ENCODE data around the gene CEP112. TPM values are rescaled to one million over a fixed set of nuclear protein-coding genes. Genes with fewer than 3 reads are reported as not detected.

CEP112 gene
- total and polyA plus RNA-seq, 2 of the 13 experiments (the other 11 are each of a cell fraction or from before 2014, with no cell fraction given) = 1.2 to 3.4 TPM

DNA sequence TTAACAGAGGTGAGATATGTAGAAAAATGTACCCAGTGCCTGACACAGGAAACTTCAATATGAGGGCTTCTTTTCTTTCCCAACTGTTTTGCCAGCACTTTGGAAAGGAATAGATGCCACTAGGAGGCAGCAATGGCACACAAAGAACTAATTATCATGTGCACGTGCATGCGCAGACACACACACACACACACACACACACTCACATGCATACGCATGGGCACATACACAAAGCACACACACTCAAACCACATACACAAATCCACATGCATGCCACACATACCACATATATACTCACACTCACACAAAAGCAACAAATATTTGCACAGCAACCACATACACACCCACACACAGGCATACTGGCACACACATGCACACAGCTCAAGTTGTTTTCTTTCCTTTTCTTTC lies 8.8 kb upstream of the CEP112 start (continued):
- TF ChIP-seq, protein P1, sequence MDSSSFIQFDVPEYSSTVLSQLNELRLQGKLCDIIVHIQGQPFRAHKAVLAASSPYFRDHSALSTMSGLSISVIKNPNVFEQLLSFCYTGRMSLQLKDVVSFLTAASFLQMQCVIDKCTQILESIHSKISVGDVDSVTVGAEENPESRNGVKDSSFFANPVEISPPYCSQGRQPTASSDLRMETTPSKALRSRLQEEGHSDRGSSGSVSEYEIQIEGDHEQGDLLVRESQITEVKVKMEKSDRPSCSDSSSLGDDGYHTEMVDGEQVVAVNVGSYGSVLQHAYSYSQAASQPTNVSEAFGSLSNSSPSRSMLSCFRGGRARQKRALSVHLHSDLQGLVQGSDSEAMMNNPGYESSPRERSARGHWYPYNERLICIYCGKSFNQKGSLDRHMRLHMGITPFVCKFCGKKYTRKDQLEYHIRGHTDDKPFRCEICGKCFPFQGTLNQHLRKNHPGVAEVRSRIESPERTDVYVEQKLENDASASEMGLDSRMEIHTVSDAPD (CRISPR knock-in tag; IDR thresholded peaks at IDR 0.05) = no peak
- TF ChIP-seq ZNF264 (CRISPR knock-in tag; IDR thresholded peaks at IDR 0.05) (no peak), JARID2 (CRISPR knock-in tag; IDR thresholded peaks at IDR 0.05; ENCODE audit: insufficient replicate concordance) (no peak), NR2F2 (IDR thresholded peaks at IDR 0.05; ENCODE audit: borderline replicate concordance, low read depth) (no peak; the same call in 1 of the 2 replicates), ZNF124 (CRISPR knock-in tag; IDR thresholded peaks at IDR 0.05) (0 out of 2 replicates have a peak, but pooled peaks have one; percentile 38), SPEN (CRISPR knock-in tag; IDR thresholded peaks at IDR 0.05; ENCODE audit: low read depth) (peak; percentile 65; the same call in 1 of the 2 replicates), ZNF564 (CRISPR knock-in tag; IDR thresholded peaks at IDR 0.05) (no peak), RFXAP (CRISPR knock-in tag; IDR thresholded peaks at IDR 0.05; ENCODE audit: borderline replicate concordance) (no peak), KDM5B (CRISPR knock-in tag; IDR thresholded peaks at IDR 0.05; ENCODE audit: borderline replicate concordance) (no peak), ZNF747 (CRISPR knock-in tag; IDR thresholded peaks at IDR 0.05; ENCODE audit: borderline replicate concordance) (no peak), CREB1 (IDR thresholded peaks at IDR 0.05) (peak; percentile 45; the same call in 1 of the 2 replicates), CREB1 (CRISPR knock-in tag; IDR thresholded peaks at IDR 0.05) (peak; percentile 41; the same call in 1 of the 2 replicates), ZNF251 (CRISPR knock-in tag; IDR thresholded peaks at IDR 0.05) (no peak), YEATS4 (CRISPR knock-in tag; IDR thresholded peaks at IDR 0.05; ENCODE audit: borderline replicate concordance) (no peak), ELF4 (CRISPR knock-in tag; IDR thresholded peaks at IDR 0.05; ENCODE audit: borderline replicate concordance) (no peak), SMARCE1 (IDR thresholded peaks at IDR 0.05; ENCODE audit: borderline replicate concordance) (no peak), PHF5A (CRISPR knock-in tag; IDR thresholded peaks at IDR 0.05; ENCODE audit: low read depth, unreplicated experiment) (no peak)
- TF ChIP-seq, protein P2, sequence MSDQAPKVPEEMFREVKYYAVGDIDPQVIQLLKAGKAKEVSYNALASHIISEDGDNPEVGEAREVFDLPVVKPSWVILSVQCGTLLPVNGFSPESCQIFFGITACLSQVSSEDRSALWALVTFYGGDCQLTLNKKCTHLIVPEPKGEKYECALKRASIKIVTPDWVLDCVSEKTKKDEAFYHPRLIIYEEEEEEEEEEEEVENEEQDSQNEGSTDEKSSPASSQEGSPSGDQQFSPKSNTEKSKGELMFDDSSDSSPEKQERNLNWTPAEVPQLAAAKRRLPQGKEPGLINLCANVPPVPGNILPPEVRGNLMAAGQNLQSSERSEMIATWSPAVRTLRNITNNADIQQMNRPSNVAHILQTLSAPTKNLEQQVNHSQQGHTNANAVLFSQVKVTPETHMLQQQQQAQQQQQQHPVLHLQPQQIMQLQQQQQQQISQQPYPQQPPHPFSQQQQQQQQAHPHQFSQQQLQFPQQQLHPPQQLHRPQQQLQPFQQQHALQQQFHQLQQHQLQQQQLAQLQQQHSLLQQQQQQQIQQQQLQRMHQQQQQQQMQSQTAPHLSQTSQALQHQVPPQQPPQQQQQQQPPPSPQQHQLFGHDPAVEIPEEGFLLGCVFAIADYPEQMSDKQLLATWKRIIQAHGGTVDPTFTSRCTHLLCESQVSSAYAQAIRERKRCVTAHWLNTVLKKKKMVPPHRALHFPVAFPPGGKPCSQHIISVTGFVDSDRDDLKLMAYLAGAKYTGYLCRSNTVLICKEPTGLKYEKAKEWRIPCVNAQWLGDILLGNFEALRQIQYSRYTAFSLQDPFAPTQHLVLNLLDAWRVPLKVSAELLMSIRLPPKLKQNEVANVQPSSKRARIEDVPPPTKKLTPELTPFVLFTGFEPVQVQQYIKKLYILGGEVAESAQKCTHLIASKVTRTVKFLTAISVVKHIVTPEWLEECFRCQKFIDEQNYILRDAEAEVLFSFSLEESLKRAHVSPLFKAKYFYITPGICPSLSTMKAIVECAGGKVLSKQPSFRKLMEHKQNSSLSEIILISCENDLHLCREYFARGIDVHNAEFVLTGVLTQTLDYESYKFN (CRISPR knock-in tag; conservative IDR thresholded peaks at IDR 0.05) = 0 out of 2 replicates have a peak, but pooled peaks have one; percentile 22
- TF ChIP-seq, protein P3, sequence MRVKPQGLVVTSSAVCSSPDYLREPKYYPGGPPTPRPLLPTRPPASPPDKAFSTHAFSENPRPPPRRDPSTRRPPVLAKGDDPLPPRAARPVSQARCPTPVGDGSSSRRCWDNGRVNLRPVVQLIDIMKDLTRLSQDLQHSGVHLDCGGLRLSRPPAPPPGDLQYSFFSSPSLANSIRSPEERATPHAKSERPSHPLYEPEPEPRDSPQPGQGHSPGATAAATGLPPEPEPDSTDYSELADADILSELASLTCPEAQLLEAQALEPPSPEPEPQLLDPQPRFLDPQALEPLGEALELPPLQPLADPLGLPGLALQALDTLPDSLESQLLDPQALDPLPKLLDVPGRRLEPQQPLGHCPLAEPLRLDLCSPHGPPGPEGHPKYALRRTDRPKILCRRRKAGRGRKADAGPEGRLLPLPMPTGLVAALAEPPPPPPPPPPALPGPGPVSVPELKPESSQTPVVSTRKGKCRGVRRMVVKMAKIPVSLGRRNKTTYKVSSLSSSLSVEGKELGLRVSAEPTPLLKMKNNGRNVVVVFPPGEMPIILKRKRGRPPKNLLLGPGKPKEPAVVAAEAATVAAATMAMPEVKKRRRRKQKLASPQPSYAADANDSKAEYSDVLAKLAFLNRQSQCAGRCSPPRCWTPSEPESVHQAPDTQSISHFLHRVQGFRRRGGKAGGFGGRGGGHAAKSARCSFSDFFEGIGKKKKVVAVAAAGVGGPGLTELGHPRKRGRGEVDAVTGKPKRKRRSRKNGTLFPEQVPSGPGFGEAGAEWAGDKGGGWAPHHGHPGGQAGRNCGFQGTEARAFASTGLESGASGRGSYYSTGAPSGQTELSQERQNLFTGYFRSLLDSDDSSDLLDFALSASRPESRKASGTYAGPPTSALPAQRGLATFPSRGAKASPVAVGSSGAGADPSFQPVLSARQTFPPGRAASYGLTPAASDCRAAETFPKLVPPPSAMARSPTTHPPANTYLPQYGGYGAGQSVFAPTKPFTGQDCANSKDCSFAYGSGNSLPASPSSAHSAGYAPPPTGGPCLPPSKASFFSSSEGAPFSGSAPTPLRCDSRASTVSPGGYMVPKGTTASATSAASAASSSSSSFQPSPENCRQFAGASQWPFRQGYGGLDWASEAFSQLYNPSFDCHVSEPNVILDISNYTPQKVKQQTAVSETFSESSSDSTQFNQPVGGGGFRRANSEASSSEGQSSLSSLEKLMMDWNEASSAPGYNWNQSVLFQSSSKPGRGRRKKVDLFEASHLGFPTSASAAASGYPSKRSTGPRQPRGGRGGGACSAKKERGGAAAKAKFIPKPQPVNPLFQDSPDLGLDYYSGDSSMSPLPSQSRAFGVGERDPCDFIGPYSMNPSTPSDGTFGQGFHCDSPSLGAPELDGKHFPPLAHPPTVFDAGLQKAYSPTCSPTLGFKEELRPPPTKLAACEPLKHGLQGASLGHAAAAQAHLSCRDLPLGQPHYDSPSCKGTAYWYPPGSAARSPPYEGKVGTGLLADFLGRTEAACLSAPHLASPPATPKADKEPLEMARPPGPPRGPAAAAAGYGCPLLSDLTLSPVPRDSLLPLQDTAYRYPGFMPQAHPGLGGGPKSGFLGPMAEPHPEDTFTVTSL (CRISPR knock-in tag; IDR thresholded peaks at IDR 0.05; ENCODE audit: borderline replicate concordance) = no peak
- TF ChIP-seq, protein P4, sequence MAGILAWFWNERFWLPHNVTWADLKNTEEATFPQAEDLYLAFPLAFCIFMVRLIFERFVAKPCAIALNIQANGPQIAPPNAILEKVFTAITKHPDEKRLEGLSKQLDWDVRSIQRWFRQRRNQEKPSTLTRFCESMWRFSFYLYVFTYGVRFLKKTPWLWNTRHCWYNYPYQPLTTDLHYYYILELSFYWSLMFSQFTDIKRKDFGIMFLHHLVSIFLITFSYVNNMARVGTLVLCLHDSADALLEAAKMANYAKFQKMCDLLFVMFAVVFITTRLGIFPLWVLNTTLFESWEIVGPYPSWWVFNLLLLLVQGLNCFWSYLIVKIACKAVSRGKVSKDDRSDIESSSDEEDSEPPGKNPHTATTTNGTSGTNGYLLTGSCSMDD (CRISPR knock-in tag; IDR thresholded peaks at IDR 0.05) = no peak

Measured in HepG2 (cell line).